GM21390 (cell line): ENCODE data around the gene TCEAL3.
"Not testable (repeated sequence)": the region's sequence is repeated elsewhere in the genome, so short reads cannot be mapped to it uniquely, and the experiment has no call there.

ENCODE experiments used
- ATAC-seq: cut with Tn5 transposase; IDR thresholded peaks from one replicate; pipeline ENCODE4 v1.9.1; 2021; ENCODE audit not compliant: unreplicated experiment

Gene TCEAL3, protein sequence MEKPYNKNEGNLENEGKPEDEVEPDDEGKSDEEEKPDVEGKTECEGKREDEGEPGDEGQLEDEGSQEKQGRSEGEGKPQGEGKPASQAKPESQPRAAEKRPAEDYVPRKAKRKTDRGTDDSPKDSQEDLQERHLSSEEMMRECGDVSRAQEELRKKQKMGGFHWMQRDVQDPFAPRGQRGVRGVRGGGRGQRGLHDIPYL

DNA sequence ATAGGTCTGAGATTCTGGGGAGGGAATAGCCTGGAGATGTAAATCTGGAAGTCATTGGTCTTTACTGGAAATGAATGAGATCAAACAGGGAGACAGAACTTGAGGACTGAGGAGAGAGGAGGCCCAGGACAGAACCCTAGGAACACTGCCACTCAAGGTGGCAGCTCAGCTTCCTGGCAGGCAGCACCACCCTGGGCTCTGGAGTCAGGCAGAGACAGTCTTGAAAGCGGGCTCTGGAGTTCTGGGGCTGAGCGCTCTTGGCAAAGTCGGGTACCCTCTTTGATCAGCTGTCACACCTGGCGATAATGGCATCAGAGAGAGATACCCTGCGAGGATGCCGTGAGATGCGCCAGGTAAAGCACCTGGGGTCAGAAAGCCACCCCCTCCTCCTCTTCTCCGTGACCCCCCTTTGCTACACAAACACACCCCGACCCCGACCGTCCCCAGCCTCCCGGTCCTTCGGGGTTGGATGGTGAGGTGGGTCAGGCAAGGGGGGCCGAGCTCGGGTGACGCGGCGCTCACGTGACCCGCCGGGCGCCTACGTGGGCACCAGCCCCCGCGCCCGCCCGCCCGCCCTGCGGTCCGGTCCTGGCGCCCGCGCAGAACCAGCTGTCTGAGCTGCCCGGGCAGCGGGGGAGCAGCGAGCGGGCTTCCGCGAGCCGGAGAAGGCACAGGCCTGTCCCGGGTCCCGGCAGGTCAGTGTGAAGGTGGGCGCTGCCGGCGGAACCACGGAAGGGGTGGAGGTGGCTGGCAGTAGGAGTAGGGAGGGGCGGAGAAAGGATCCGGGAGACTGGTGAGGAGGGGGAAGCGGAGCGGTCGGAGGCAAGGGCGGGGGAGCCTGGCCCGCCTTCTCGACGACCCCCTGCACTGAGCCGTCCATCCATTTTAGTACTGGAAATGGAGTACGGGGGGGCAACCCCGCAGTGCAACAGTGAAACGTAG is at the start of gene TCEAL3:
TSS of gene TCEAL3 (plus strand) at position 600 of the 942 bp plus-strand sequence. CDS start 1,102 bp downstream, outside the sequence.
- ATAC-seq: peak; percentile 80

DNA sequence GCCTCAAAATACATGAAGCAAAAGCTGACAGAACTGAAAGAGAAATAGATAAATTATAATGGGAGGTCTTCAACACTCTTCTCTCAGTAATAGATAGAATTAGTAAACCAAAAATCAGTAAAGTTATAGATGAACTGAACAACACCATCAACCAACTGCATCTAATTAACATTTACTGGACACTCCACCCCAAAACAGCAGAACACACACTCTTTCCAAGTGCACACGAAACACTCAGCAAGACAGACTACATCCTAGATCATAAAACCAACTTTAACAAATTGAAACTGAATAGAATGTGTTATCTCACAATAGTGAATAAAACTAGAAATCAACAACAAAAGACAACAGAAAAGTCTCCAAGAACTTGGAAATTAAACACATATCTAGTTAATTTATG is 47.5 kb upstream of the TCEAL3 start:
- no peak for ATAC-seq

DNA sequence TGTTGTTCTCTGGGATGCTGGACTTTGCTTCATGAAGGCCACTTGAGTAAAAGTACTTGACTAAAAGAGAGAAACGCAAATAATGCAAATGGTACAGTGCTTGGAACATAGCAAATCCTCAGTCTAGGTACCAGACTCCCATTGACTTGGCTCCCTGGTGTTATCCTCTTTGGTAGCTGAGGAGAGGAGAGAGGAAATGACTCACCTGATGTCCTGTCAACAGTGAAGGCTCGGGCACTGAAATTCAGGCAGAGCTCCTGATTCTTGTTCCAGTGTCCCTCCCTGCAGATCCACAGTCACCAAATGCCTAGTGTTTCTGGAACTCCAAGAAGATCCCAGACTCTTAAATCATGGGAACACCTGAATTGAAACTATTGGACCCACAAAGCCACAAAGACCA is 45.0 kb upstream of the TCEAL3 start:
- no peak for ATAC-seq

DNA sequence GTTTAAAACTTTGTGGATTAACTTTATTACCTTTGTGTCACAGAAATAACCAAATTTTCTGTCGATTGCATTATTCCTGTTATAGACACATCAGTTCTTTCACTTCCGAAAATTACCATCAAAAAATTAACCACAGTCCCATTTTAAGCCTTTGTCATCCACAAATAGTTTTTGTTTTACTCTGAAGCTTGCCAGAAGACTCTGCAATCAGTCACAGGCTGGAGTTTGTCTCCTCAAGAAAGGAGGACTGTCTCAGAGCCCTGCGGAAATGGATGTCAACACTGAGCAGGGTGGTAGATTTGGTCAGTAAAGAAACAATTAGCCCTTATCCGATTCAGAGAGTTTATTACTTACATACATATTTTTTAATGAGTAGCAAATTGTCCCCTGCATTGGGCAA is 42.6 kb upstream of the TCEAL3 start:
- ATAC-seq: peak; percentile 78

DNA sequence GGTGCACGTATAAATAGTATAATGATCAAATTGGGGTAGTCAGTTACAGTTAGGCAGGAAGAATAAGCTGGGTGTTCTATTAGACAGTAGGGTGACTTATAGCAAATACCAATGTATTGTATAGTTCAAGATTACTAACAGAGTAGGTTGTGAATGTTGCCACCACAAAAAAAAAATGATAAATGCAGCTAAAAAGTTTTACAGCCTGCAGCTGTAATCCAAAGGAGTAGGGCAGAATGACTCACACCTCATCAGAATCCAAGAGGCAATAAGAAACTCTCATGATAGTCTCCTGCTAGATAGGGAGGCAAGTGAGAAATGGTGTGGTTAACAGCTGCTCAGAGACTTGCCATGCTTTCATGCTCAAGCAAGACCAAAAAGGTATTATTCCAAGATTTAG is 42.0 kb upstream of the TCEAL3 start:
- ATAC-seq: peak; percentile 59

DNA sequence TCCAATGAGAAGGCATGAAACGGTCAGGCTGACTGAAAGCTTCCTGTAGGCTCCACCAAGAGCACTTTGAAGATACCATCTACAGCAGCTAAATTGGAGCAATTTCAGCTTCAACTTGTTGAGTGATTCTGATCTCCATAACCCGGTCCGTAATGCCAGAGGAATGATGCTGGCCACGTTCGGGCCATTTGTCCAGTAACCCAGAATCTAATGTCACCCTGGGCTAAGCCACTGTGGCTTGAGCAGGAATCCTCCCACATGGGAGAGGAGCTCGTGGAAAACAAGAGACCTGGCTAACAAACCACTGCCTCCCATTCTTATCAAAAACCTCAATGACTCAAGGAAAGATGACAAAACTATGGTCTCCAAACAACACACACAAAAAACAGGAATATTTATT is 36.6 kb upstream of the TCEAL3 start:
- ATAC-seq: no peak

DNA sequence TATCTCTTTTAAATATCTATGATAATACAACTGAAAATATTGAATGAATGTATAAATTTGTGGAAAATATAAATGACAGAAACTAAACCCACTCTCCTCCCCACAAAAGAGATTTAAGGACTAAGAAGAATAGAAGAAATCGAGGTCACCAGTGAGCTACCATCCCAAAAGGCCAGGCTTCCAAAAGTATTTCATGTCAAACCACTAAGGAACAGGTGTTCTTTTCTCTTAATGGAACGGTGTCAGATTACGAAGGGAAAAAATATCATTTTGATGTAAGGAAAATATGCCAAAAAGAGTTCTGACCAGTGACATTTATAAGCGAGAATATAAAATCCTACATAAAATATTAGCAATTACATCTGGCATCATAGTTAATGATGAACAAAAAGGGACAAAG is 36.0 kb upstream of the TCEAL3 start:
- ATAC-seq: no peak

DNA sequence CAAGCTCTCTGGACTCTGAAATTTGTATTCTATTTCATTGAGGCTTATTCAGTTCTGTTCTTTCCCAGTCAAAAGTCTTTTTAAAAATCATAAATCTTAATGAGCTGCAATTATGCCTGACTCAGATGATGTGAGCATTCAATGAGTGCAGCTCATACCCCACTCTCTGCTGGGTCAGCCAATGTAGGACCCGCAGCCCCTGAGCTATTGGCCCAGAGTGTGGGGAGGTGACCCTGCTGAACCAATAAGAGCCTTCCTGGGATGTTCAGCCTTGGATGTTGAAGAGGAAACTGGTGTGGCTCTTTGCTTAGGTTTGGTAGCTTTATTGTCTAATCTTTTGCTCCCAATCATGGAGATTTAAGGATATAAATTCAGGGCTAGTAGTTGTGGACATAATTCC is 34.6 kb upstream of the TCEAL3 start:
- no peak for ATAC-seq

DNA sequence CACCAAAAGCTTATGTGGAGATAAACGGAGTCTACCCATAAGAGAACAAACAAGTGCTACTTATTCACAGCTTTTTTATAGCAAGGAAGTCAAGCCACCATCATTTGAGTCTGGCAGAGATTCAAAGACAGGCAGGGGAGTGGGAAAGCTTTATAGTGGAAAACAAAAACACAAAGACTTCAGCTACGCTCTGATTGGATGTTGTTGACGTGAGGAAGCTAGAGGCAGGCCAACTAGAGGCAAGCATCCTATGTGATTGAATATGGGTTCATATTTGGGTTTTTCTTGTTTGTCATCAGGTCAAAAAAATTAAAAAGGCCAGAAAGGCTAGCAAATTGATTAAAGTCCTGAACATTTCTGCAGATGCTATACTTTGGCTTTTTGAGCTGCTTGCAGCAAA is 23.2 kb upstream of the TCEAL3 start:
- no peak for ATAC-seq

DNA sequence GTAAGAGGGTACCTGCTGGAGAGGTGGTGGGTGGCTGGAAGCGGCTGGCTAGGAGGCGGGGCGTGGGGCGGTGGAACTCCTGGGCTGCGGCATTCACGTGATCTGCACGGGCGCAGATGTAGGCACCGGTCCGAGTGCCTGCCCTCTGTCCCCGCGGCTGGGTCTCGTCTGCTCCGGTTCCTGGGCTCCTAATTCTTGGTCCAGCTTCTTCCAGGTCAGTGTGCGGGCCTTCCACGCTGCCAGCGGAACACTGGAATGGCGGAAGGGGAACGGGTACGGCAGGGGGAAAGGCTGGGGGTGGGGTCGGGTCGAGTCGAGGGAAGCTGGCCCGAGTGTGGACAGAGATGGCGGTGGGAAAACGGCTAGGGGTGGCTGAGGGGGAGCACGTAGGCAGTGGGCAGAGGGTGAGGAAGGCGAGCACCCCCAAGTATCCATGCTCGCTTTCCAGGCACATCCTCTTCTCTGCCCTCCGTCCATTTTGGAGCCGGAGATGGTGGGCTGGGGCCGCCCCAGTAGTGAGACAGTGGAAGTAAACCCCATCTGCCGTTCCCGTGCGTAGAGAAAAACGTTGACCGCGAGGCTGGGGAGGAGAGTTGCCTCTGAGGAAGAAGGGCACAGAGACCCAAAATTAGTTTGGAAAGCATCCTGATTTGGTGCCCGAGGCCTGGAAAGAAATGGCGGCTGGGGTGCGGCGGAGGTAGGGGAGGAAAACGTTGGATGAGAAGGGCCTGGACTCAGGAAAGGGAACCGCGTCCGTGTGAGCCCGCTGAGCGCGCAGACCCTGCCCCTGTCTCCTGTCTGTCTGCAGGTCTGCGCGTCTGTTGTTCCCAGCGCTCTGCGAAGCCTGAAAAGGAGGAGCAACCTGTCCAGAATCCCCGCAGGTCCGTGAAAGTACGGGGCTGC is 22.1 kb upstream of the TCEAL3 start, which contains the start of gene TCEAL4:
TSS of gene TCEAL4 (plus strand) at position 105 of the 903 bp plus-strand sequence. CDS start 1,161 bp downstream, outside the sequence.
- peak; percentile 86 for ATAC-seq

DNA sequence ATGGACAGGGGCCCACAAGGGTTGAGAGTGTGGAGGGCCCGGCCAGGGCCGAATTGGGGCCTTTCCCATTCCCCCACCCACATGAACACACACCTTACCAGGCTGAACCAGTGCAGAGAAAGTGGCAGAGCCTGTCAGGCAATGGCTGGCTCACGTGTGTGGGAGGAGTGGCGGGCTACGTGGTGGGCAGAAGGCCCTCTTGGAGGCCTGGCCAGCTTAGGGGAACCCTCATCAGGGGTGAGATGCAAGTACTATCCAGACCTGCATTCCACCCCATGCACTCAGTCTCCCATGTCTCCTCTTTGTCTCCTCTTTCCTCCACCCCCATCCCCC is 21.5 kb upstream of the TCEAL3 start:
- ATAC-seq: no peak

DNA sequence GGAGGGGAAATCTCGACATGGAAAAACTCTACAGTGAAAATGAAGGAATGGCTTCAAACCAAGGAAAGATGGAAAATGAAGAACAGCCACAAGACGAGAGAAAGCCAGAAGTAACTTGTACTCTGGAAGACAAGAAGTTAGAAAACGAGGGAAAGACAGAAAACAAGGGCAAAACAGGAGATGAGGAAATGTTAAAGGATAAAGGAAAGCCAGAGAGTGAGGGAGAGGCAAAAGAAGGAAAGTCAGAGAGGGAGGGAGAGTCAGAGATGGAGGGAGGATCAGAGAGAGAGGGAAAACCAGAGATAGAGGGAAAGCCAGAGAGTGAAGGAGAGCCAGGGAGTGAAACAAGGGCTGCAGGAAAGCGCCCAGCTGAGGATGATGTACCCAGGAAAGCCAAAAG is 21.1 kb upstream of the TCEAL3 start:
- no peak for ATAC-seq

DNA sequence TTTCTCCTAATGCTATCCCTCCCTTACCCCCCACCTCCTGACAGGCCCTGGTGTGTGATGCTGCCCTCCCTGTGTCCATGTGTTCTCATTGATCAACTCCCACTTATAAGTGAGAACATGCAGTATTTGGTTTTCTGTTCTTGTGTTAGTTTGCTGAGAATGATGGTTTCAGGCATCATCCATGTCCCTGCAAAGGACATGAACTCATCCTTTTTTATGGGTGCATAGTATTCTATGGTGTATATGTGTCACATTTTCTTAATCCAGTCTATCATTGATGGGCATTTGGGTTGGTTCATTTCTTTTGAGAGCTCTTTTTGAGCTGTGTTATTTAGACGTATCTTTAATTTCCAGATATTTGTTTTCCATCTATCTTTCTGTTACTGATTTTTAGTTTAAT is 15.5 kb upstream of the TCEAL3 start:
- ATAC-seq: not testable (repeated sequence)

DNA sequence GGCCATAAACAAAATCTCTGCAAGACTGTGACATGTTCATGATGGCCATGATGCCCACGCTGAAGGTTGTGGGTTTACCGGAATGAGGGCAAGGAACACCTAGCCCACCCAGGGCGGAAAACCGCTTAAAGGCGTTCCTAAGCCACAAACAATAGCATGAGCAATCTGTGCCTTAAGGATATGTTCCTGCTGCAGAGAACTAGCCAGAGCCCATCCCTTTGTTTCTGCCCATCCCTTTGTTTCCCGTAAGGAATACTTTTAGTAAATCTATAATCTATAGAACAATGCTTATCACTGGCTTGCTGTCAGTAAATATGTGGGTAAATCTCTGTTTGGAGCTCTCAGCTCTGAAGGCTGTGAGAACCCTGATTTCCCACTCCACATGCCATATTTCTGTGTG is 12.6 kb upstream of the TCEAL3 start:
- not testable (repeated sequence) for ATAC-seq

DNA sequence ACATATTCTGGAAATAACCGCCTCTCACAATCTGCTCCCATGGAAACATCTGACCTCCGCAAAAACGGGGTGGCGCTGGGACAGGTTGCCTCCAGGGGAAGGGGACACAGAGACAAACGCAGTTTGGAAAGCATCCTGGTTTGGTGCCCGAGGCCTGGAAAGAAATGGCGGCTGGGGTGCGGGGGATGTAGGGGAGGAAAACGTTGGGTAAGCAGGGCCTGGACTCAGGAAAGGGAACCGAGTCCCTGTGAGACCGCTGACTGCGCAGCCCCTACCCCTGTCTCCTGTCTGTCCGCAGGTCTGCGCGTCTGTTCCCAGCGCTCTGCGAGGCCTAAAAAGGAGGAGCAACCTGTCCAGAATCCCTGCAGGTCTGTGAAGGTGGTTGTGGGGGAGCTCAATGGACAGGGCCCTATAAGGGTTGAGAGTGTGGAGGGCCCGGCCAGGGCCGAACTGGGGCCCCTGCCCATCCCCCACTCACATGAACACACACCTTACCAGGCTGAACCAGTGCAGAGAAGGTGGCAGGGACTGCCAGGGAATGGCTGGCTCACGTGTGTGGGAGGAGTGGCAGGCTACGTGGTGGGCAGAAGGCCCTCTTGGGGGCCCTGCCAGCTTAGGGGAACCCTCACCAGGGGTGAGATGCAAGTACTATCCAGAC is 672 bp downstream of the TCEAL3 start:
- peak; percentile 35 for ATAC-seq

DNA sequence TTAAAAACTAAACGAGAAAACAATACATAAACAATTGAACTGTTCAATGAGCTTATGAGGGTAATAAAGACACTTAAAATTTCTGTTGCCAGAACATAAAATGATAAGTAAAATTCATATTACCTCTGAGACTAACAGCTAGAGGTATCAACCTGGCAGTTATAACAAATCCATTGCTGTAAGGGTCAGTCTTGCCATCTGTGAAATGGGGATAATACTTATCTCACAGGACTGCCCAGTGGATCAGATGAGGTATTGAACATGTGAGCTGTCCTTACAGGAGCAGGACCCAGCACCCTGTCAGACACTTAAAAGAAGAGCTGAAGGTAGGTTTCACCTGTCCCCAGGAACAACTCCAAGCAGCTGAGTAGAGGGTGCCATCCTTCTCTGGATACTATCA is 2.5 kb downstream of the TCEAL3 start:
- ATAC-seq: no peak

DNA sequence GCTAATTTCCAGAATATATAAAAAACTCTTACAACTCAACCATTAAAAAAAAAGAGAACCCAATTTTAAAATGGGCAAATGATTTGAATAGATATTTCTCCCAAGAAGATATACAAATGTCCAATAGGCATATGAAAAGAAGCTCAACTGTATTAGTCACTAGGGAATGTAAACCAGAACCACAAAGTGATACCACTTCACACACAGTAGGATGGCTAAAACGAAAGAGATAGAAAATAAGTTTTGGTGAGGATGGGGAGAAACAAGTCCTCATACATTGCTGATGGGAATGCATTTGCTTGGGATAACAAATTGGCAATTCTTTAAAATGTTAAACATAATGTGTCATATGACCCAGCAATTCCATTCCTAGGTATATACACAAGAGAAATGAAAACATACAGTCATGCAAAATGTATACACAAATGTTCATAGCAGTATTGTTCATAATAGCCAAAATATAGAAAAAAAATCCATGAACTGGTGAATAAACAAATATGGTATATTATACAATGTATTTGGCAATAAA is 5.7 kb downstream of the TCEAL3 start:
- no peak for ATAC-seq

DNA sequence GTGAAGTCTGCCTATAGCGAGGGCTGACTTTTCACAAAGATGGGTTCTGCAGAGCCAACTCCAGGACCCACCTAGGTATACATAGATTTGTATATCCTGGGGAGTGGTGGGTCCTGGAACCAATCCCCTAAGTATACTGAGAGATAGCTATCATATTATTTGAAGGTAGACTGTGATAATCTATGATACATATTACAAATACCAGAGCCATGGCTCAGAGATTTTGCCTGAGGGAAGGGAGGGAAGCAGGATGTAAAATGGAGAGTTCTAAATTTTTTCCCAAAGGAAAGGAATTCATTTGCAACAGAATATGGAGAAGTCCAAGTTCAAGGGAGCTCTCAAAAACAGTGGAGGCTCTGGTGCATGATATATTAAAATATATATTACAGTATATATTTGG is 7.2 kb downstream of the TCEAL3 start:
- no peak for ATAC-seq

DNA sequence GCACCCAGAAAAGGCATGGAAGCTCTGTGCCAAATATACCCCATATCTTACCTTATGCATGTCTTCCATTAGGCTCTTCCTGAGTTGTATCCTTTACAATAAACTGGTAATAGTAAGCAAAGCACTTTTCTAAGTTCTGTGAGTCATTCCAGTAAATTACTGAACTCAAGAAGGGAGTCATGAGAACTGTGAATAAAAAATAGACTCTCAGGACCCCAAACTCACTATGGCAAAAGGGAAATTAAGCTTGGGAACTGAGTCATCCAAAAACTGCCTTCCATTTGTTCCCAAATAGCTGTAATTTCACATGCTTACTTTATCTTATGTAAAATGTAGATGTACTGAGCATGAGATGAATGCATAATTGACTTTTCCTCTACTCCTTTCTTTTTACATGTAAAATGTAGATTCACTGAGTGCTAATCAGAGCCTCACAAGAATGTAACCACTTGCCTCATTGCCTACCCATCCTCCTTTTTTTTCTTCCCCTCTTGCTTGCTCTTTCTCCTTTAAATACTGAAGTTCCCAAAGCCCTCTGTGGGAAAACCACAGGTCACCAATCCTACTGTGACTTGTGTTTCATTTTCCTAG is 8.1 kb downstream of the TCEAL3 start:
- no peak for ATAC-seq

DNA sequence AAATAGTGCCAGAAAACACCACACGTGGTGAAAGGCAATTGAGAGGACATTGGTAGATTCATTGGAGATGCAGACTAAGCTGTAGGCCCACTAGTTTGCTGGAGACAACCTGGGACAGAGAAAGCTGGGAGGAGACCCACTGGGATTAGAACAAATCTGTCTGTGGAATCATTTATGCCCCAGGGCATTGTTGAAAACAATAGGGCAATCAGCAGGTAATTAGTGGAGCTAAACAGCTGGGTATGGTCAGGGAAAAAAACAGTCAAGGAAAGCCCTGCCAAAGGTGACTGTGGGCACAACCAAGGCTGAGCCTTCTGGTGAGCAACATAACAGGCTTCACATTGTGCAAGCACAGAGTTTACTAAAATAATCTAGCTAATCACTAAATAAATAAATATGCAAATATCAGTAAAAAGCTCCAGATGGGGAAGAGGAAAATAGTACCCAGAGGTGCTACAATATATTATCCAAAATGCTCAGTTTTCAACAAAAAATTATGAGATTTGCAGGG is 9.0 kb downstream of the TCEAL3 start:
- no peak for ATAC-seq
